WTC11 (cell line): ENCODE data around the gene PAEP. TPM values are rescaled to one million over a fixed set of nuclear protein-coding genes. Genes with fewer than 3 reads are reported as not detected.
"Not testable (repeated sequence)": the region's sequence is repeated elsewhere in the genome, so short reads cannot be mapped to it uniquely, and the experiment has no call there.

ENCODE experiments used
- ATAC-seq: fragments of 200-7000 bp; cut with Tn5 transposase; 2 replicates; pipeline ENCODE4 v1.10.0; 2021; ENCODE audit warnings: mild to moderate bottlenecking, moderate library complexity
- CTCF ChIA-PET: fragments of 300-600 bp; sonication (Branson Sonifier 250); formaldehyde crosslinking; loops from one replicate; lab custom pipeline; 2021; ENCODE audit warnings: antibody characterized with exemption; lab: Charles Lee
- POLR2A ChIA-PET: fragments of 350-600 bp; sonication (Branson Sonifier 250); formaldehyde crosslinking; loops from one replicate; lab custom pipeline; 2021; ENCODE audit warnings: antibody characterized with exemption; lab: Charles Lee
- DNase-seq: peaks from one replicate; pipeline ENCODE4 v3.0.0; 2021; ENCODE audit warnings: low spot score
- H3K27ac Mint-ChIP-seq: 2 replicates; pipeline ENCODE4 v1.8.0; 2021; ENCODE audit warnings: mixed read lengths
- H3K27me3 Mint-ChIP-seq: 2 replicates; pipeline ENCODE4 v1.8.0; 2021; ENCODE audit warnings: low read depth, mild to moderate bottlenecking, moderate library complexity, mixed read lengths
- H3K36me3 Mint-ChIP-seq: 2 replicates; pipeline ENCODE4 v1.8.0; 2021; ENCODE audit warnings: mixed read lengths
- H3K4me1 Mint-ChIP-seq: 2 replicates; pipeline ENCODE4 v1.8.0; 2022; ENCODE audit warnings: mixed read lengths
- H3K4me3 Mint-ChIP-seq: 2 replicates; pipeline ENCODE4 v1.8.0; 2021; ENCODE audit warnings: mild to moderate bottlenecking, moderate library complexity, mixed read lengths
- H3K9me3 Mint-ChIP-seq: 2 replicates; pipeline ENCODE4 v1.8.0; 2021; ENCODE audit warnings: mixed read lengths
- AFF4 ChIP-seq: sonication (generic); formaldehyde crosslinking; IDR thresholded peaks from 2 replicates; pipeline ENCODE4 v1.8.1; 2023; ENCODE audit warnings: mild to moderate bottlenecking, missing genetic modification reagents, borderline replicate concordance
- AR ChIP-seq: fragments of 250-450 bp; sonication (Bioruptor Pico); IDR thresholded peaks from 2 replicates; pipeline ENCODE4 v1.9.0; 2021; ENCODE audit warnings: mild to moderate bottlenecking
- ATF1 ChIP-seq: sonication (generic); formaldehyde crosslinking; IDR thresholded peaks from 2 replicates; pipeline ENCODE4 v1.8.1; 2023; ENCODE audit warnings: mild to moderate bottlenecking, moderate library complexity, missing genetic modification reagents
- ATF3 ChIP-seq: sonication (generic); formaldehyde crosslinking; conservative IDR thresholded peaks from 2 replicates; pipeline ENCODE4 v1.8.1; 2022; ENCODE audit warnings: mild to moderate bottlenecking, missing genetic modification reagents
- CREB1 ChIP-seq: sonication (generic); formaldehyde crosslinking; IDR thresholded peaks from 2 replicates; pipeline ENCODE4 v1.8.0; 2023; ENCODE audit warnings: mild to moderate bottlenecking, missing genetic modification reagents
- ERG ChIP-seq: fragments of 250-450 bp; sonication (Bioruptor Pico); IDR thresholded peaks from 2 replicates; pipeline ENCODE4 v1.8.0; 2021; ENCODE audit warnings: mild to moderate bottlenecking
- GABPB1 ChIP-seq: sonication (generic); formaldehyde crosslinking; IDR thresholded peaks from 2 replicates; pipeline ENCODE4 v1.8.1; 2023; ENCODE audit warnings: mild to moderate bottlenecking, missing genetic modification reagents
- GRHL2 ChIP-seq: fragments of 250-450 bp; sonication (Bioruptor Pico); IDR thresholded peaks from 2 replicates; pipeline ENCODE4 v1.8.0; 2022; ENCODE audit warnings: mild to moderate bottlenecking, moderate library complexity; ENCODE audit not compliant: insufficient replicate concordance, severe bottlenecking
- IRF2 ChIP-seq: sonication (generic); formaldehyde crosslinking; IDR thresholded peaks from 2 replicates; pipeline ENCODE4 v1.8.0; 2022; ENCODE audit warnings: low read depth, missing genetic modification reagents, borderline replicate concordance
- MXD4 ChIP-seq: fragments of 250-450 bp; sonication (Bioruptor Pico); IDR thresholded peaks from 2 replicates; pipeline ENCODE4 v1.8.0; 2021; ENCODE audit warnings: mild to moderate bottlenecking, moderate library complexity, borderline replicate concordance
- MYBL2 ChIP-seq: sonication (generic); formaldehyde crosslinking; IDR thresholded peaks from 2 replicates; pipeline ENCODE4 v1.8.1; 2023; ENCODE audit warnings: mild to moderate bottlenecking, moderate library complexity, missing genetic modification reagents
- PREB ChIP-seq: sonication (generic); formaldehyde crosslinking; IDR thresholded peaks from 2 replicates; pipeline ENCODE4 v1.8.1; 2022; ENCODE audit warnings: mild to moderate bottlenecking, missing genetic modification reagents, moderate library complexity, borderline replicate concordance
- RELA ChIP-seq: sonication (generic); formaldehyde crosslinking; IDR thresholded peaks from 2 replicates; pipeline ENCODE4 v1.8.1; 2022; ENCODE audit warnings: missing genetic modification reagents, mild to moderate bottlenecking, borderline replicate concordance
- RORB ChIP-seq: fragments of 250-450 bp; sonication (Bioruptor Pico); IDR thresholded peaks from 2 replicates; pipeline ENCODE4 v1.9.0; 2021; ENCODE audit warnings: mild to moderate bottlenecking
- TEAD1 ChIP-seq: sonication (generic); formaldehyde crosslinking; IDR thresholded peaks from 2 replicates; pipeline ENCODE4 v1.8.0; 2022; ENCODE audit warnings: mild to moderate bottlenecking, missing genetic modification reagents
- TP53 ChIP-seq: sonication (generic); formaldehyde crosslinking; IDR thresholded peaks from 2 replicates; pipeline ENCODE4 v1.8.1; 2023; ENCODE audit warnings: mild to moderate bottlenecking, missing genetic modification reagents
- ZNF416 ChIP-seq: fragments of 250-450 bp; sonication (Bioruptor Pico); IDR thresholded peaks from 2 replicates; pipeline ENCODE4 v1.9.0; 2021; ENCODE audit warnings: mild to moderate bottlenecking, inconsistent platforms
- total RNA-seq: library from RNA; stranded (reverse); gene quantifications from 3 replicates; pipeline ENCODE4 v1.2.3, GENCODE V29; 2021

PAEP gene
- total RNA-seq, 1 experiment from 2014 or later: not detected

GRCh38 chr9:135513351-135513846 lies 48.2 kb upstream of the PAEP start:
- no peaks in the 10 kb centered on the region for H3K36me3 Mint-ChIP-seq
- H3K4me3 Mint-ChIP-seq: no peak overlapping the region
- POLR2A ChIA-PET: no interaction called here
- ATAC-seq (no peak), DNase-seq (peak; percentile 3)
- TF ChIP-seq PREB: no peak
- no peak for TF ChIP-seq GRHL2
- no peak for TF ChIP-seq MYBL2 (CRISPR knock-in tag)
- no peak for TF ChIP-seq TP53 (CRISPR knock-in tag)
- TF ChIP-seq ZNF416 (CRISPR knock-in tag): no peak
- no peak for TF ChIP-seq RELA (CRISPR knock-in tag)
- H3K9me3 Mint-ChIP-seq: no peaks in the 10 kb centered on the region; the same call in 1 of the 2 replicates
- no peak overlapping the region for H3K27ac Mint-ChIP-seq
- CTCF ChIA-PET: interaction anchor here (1.3 kb wide), 2 partner anchors 9 to 13 kb away, joined by 3 to 6 read pairs; no protein-coding TSS in a partner anchor
- no peaks in the 10 kb centered on the region for H3K27me3 Mint-ChIP-seq
- no peaks in the 10 kb centered on the region for H3K4me1 Mint-ChIP-seq

GRCh38 chr9:135513906-135514305 lies 47.6 kb upstream of the PAEP start:
- H3K27me3 Mint-ChIP-seq, H3K36me3 Mint-ChIP-seq, H3K9me3 Mint-ChIP-seq, H3K4me1 Mint-ChIP-seq, POLR2A ChIA-PET, ATAC-seq, H3K4me3 Mint-ChIP-seq, H3K27ac Mint-ChIP-seq: not testable (repeated sequence)
- DNase-seq: peak; percentile 2
- CTCF ChIA-PET: interaction anchor here (1.7 kb wide), 1 partner anchor 75 kb away, joined by 3 read pairs; no protein-coding TSS in a partner anchor

GRCh38 chr9:135514342-135515082 lies 47.0 kb upstream of the PAEP start:
- peak; percentile 4 for DNase-seq
- TF ChIP-seq RORB: no peak
- no peak for TF ChIP-seq TEAD1 (CRISPR knock-in tag)
- TF ChIP-seq AFF4 (CRISPR knock-in tag): no peak
- no peak for TF ChIP-seq MYBL2 (CRISPR knock-in tag)
- TF ChIP-seq ATF1 (CRISPR knock-in tag): no peak
- no peak for TF ChIP-seq ATF3 (CRISPR knock-in tag)
- TF ChIP-seq MXD4 (CRISPR knock-in tag): no peak
- TF ChIP-seq CREB1 (CRISPR knock-in tag): no peak
- TF ChIP-seq AR (CRISPR knock-in tag): no peak
- TF ChIP-seq GABPB1 (CRISPR knock-in tag): no peak
- TF ChIP-seq IRF2: no peak
- TF ChIP-seq ERG (CRISPR knock-in tag): no peak

More at GRCh38 chr9:135514342-135515082, 47.0 kb upstream of the PAEP start:
- Mint-ChIP-seq H3K9me3 (peaks cover 4% of the 10 kb centered on the region), H3K27me3 (no peaks in the 10 kb centered on the region), H3K4me1 (no peaks in the 10 kb centered on the region), H3K36me3 (no peaks in the 10 kb centered on the region), H3K4me3 (no peak overlapping the region), H3K27ac (no peak overlapping the region)
- no peak for ATAC-seq
- POLR2A ChIA-PET: no interaction called here
- CTCF ChIA-PET: interaction anchor here (1.1 to 1.7 kb wide), 2 partner anchors 10 to 75 kb away, joined by 3 to 7 read pairs; no protein-coding TSS in a partner anchor
